HG03139 (cell line): ENCODE results near the gene ZBTB26.
A peak's percentile ranks its signal among the peaks of the same experiment; 100 is the strongest.

Experiments used
- ATAC-seq: cut with Tn5 transposase; IDR thresholded peaks from one replicate; pipeline ENCODE4 v1.9.1; 2021; ENCODE audit not compliant: unreplicated experiment

Gene ZBTB26, protein sequence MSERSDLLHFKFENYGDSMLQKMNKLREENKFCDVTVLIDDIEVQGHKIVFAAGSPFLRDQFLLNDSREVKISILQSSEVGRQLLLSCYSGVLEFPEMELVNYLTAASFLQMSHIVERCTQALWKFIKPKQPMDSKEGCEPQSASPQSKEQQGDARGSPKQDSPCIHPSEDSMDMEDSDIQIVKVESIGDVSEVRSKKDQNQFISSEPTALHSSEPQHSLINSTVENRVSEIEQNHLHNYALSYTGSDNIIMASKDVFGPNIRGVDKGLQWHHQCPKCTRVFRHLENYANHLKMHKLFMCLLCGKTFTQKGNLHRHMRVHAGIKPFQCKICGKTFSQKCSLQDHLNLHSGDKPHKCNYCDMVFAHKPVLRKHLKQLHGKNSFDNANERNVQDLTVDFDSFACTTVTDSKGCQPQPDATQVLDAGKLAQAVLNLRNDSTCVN

DNA sequence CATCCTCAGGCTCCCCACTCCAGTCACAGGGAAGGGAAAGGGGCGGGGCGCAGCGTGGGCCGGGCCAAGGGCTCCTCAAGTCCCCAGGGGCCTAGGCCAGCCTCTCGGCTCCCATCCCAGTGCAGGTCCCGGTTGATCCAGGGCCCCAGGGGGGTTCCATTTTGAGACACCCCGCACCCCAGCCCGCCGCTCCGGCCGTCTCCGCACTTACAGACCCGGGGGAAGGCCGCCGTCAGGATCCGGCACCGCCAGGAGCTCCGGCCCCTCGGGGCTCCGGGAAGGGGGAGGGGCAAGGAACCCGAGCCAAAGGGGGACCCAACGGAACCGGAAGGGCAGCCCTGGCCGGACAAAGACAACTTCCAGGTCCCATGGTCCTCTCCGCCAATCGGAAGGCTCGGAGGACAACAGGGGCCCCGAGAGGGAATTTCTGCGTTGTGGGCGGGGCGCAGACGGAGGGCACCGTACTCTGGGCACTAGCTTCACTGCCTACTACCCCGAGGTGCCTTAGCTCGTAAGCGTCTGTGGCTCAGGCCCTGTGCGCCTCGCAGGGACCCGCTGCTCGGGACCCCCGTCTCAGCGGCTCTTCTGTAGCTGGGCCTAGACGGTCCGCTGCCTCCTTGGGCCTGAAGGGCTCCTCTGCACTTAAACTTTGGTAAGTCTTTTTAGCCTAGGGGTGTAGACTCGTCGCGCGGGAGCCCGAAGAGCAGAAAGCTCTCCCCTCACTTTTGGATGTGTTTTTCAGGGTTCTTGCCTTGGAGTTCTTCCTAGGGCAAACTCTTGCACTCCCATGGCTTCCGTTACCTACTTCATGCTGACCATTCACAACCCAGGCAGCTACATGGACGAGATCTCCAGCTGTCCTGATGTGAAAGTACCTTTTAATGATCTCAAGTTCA is at the start of gene ZBTB26:
TSS of gene ZBTB26 (minus strand) at position 287 of the 896 bp plus-strand sequence. CDS start 11,578 bp downstream, outside the sequence.
- peak; percentile 94 for ATAC-seq

DNA sequence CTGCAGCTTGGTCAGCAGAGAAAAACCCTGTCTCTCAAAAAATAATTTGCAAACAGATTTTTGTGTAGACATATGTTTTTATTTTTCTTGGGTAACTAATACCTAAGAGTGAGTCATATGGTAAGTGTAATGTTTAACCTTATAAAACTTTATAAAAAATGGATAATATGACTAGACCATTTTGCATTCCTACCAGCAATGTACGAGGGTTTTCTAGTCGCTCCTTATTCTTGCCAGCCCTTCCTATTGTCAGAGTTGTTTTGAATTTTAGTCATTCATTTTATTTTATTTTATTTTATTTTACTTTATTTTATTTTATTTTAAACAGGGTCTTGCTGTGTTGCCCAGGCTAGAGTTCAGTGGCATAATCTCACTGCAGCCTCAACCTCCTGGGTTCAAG is 47.3 kb upstream of the ZBTB26 start:
- ATAC-seq = no peak

DNA sequence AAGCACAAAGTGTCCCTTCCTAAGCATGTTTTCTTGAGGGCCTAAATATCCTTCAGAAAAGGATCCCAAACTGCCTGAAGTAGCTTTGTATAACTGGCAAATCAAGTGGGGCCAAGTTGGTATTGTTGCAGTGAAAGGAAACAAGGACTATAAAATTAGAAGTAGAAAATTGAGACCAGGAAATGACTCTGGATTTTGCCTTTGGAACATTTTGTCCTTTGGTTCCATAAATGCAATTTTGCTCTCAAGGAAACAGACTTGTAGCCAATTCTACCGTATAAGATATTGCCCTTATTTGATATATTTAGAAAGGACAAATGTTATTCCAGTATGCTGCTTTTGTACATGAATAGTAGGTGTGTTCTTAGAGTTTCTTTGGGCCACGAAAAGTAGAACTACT is 43.9 kb upstream of the ZBTB26 start:
- ATAC-seq = no peak

DNA sequence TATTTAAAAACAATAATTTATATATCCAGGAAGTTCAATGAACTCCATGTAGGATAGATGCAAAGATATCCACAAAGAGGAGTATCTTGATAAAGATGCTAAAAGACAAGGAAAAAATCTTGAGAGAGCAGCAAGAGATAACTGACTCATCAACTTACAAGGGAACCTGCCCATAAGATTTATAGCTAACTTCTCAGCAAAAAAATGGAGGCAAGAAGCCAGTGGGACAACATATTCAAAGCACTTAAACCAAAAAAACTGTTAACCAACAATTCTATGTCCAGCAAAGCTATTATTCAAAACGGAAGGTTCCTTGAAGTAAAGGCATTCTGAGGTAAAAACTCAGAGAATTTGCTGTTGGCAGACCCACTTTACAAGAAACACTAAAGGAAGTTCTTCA is 29.8 kb upstream of the ZBTB26 start:
- no peak for ATAC-seq

DNA sequence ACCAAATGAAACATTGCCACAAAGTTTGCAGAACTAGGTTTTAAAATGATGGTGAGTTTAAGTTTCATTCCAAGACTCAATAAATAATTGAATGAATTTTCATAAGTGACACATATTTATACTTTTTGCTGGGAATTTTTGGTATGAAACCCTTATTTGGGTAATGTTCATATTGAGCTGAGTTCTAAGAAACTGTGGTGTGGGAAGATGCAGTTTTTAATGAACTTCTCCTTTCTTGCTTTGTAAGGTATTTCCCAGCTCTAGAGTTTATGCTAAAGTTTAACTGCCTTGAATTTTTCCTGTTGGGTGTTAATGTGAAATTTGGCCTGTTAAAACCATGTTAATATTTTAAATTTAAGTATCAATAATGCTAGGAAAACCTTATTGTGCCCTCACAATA is 24.6 kb upstream of the ZBTB26 start:
- ATAC-seq = no peak

DNA sequence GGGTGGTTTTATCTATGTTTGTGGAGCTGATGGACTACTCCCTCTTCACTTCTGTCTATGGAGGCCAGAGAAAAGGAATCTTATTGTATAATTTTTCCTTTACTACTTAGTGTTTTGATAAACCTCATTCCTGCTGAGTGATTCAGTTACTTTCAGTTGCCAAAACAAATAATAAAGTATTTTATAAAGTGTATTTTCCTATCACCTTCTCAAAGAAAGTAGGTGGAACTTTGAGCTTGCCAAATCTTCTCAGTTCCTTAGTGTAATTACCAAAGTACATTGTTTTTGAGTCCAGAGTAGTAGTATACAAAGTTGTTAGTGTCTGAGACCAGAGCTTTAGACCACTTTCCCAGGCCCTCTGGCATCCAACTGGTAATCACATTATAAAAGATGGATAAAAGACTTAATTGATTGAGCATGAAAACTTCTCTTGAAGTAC is 23.0 kb upstream of the ZBTB26 start:
- no peak for ATAC-seq

DNA sequence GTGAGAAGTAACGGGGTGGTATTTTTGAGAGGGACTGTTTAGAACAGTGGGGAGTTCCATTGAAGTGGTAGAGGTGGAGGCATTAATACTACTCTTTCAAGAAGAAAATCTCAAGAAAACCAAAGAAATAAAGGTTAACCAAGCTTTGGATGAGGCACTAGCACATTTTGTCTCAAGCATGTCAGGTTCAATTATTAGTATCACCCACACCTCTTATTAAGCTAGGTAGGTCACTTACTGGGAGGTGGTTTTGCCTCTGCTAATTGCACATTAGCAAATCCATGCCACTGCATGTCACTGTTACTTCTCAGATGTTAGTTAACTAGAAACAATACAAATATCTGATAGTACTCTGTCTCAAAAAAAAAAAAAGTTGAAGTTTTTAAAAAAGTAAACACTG is 19.7 kb upstream of the ZBTB26 start:
- ATAC-seq = no peak

DNA sequence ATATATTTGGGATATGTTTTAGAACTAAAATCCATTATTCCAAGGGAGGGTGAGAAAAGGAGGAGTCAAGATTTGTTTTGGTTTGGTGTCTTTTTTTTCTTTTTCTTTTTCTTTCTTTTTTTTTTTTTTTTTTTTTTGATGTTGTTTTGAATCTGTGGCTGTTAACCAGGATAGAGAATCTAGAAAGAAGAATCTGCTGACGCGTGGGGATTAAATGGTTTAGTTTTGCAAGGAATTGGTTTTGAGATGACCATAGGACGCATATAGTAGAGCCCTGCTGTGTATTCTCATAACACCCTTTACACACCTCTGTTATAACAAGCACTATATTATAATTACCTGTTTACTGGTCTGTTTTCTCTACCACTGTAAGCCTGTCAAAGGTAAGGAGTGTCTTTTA is 19.0 kb upstream of the ZBTB26 start:
- no peak for ATAC-seq

DNA sequence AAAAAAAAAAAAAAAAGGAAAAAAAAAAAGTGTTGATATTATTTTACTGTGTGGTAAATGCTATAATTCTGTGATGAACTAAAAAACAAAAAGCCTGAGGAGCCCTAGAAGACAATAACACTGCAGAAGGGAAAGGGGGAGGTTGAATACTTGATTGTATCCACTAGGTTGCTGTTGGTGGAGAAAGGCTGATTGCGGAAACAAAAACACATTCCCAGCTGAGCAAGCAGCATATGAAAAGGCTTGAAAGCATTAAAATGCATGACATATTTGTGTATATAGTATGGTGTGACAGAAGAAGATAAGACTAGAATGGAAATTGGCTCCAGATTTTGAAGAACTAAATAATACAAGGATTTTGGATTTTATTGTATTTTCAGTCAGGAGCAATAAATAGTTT is 18.4 kb upstream of the ZBTB26 start:
- ATAC-seq = no peak

DNA sequence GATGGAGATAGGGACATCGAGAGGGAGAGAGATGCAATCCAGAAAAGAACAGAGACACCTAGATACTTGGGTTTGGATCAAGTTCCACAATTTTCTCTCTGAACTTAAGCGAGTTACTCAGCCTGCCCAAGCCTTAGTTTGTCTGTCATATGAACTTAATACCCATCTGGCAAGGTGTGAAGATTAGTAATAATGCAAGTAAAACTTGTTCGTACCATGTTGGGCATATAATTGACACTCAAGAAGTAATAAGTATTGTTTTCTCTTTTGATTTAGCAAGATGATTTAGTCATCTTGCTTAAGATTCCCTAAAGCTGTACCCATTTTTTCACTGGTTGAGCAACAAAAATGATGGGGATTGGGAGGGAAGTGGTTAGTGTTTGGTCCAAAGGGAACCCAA is 17.0 kb upstream of the ZBTB26 start:
- ATAC-seq = no peak

DNA sequence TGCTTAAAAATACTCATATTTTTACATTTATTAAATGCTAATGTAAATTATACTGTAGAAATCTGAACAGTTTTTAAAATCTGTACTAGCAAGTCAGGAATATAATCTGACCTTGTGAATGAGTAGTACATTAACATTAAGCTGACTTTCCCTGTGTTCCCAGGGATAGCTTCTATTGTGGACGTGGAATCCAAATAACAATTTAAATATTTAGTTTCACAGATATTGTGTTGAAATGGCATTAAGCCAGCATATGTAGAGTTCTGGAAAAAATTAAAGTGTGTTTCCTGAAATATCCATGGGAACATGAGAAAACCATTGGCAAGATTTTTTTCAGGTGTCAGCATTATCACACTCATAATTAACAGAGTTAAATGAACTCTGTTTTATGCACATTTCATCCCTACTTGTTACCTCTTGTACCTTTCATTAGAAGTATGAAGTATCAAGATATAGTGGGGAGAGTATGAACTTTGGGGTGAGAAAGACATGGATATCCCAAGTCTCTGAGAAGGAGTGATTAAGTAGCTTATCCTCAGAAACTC is 15.2 kb upstream of the ZBTB26 start:
- ATAC-seq = no peak

DNA sequence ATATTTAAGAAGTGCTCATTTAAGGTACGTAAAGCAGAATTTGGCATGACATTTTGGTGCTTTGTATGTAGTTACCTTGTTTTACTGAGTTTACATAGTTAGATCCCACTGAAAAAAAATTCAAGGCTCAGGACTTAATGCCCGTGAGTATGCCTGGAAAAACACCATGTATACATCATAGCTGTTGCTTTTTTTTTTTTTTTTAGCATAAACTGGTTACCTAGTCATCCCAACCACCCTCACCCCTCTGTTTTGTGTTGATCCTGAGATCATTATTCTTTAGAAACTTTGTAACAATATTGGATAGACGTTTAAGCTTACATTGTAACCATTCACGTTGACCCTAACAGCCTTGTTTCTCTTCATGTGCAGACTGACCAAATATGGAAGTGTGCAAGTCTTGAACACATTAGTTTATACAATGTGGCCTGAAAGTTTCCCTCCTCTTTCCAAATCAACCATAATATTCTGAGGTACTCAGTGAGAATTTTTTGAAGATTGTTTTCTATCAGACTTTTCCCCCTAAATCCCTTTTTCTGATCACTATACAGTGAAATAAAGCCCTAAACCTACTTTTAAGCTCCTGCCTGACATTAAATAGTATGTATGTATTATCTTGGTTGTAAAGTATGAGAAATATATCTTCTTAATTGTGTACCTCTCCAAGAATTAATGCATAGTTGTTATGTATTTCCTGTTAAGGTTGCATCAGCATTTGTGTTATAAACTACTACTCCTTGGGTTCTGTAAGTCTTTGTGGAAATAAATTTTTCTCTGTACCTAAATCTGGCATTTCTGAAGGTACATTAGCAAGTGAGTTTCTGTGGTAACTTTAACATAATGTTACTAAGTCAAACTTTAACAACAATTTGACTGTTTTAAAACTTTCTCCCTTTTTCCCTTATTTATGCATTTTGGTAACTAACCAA is 13.9 kb upstream of the ZBTB26 start:
- no peak for ATAC-seq

DNA sequence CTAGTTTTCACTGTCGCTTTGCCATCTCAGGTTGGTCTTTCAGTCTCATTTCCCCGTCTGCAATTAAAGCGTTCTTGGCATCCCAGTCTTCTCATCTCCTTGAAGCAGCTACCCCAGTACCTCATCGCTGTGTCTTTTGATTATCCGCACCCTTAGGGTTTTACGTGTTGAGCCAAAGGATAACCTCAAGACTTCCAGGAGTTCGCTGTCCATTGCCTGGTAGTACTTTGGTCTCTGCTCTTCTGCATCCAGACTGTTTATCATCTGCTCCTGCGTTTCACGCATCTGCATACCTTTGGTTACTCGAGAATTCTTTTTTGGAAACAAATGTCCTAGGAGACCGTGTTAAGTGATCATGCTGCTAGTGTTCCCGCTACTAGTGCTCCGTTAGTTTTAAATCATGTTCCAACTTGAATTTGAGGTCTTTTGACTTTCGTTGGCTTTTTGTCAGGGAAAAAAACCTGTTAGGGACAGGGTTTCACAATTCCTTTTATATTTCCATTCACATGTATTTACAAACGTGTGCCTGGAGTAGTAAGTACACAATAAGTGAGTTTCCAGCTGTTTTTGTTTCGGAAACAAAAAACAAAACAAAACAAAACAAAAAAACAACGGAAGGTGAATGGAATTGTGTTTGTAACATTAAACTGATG is 10.4 kb upstream of the ZBTB26 start:
- ATAC-seq = no peak

DNA sequence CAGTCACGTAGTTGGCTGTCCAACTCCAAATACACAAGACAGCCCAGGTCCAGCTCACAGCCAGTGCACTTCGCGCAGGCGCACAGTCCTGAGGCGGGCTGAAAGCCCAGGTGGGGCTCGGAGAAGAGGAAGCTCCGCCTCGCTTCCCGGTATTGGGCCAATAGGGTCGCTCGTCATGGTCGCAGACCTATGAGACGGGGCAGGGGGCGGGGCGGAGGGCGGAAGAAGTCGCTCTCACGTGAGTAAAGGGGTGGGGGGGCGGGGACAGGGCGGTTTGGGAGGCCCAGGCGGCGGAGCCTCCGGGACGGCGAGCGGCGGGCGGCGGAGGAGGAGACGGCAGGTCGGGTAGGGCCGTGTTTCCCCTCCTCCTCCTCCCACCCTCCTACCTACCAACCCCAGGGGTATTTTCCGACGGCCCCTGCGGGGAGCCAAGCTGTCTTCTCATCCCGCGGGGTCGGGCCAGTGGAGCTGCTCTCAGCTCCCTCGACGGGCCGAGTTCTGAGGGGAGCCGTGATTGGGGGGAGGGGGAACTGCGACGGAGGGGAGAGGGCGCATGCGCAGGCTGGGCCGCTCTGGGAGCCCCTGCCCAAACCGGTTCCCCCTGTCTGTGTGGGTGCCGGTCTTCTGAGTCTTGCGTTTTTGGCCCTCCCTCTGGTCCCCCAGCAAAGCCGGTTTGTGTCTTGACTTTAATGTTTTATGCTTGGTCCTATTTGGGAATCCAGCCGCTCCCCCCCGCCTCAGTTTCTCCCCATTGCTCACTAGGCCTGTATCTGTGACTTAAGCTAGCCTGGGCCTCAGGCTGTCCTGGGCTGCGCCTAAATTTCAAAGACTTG is 9.7 kb upstream of the ZBTB26 start, which contains the start of gene RABGAP1:
TSS of gene RABGAP1 (plus strand) at position 272 of the 833 bp plus-strand sequence. CDS start 16,040 bp downstream, outside the sequence.
- peak; percentile 97 for ATAC-seq

DNA sequence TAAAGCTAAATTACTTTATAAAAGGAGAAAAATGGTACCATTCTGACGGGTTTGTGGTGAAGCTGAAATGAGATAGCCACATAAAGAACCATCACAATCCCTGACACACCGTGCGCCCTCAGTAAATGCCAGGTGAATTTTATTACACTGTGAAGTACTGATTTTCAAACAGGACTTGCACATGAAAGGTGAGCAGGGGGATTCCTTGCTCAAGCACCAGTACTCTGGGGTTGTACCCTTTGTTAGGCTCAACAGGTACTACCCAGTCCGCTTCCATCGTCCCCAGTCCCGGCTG is 9.1 kb upstream of the ZBTB26 start:
- no peak for ATAC-seq

DNA sequence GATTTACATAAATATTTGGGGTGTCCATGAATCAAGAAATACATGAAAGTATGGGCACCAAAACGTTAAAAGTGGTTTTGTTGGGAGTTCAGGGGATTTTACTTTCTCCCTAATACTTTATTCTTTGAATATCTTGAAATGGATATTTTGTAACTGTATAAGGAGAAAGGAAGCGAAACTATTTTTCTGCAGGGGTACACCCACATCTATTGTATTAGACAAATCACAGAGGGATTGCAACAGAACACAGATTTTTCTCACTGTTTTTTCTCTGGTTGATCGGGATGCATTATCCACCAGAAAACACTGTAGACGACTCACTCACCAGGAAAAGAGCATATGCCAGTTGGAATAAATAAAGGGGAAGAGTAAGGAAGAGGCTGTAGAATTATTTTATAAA is 8.3 kb upstream of the ZBTB26 start:
- no peak for ATAC-seq

DNA sequence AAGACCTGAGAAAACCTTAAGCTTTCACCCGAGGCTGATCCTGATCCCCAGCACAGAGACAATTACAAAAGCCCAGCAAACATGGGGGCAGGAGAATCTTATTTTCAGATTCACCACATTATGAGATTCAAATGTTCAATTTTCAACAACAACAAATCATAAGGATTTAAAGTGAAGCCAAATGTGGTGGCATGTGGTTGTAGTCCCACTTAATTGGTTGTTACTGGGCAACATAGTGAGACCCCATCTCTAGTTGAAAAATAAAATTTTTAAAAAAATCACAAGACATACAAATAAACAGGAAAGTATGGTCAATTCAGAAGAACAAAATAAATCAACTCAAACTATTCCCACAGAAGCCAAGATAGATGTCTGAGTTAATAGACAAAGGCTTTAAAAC is 5.6 kb upstream of the ZBTB26 start:
- no peak for ATAC-seq

DNA sequence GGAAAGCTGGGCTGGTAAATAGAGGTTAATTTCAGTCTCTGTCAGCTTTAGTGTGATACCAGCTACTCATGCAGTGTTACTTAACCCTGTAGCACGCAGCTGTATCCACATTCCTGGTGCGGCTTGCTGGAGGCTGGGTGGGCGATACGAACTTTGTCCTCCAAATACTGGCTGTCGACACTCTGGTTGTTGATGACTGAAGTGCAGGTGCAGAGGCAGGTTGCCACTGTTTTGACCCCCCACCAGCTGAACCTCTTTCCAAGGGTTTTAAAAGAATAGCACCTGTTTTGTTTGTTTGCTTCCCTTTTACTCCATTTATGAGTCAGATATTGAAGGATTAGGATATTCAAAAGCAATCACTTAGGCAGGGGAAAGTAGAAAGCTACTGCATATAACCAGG is 5.2 kb upstream of the ZBTB26 start:
- no peak for ATAC-seq

DNA sequence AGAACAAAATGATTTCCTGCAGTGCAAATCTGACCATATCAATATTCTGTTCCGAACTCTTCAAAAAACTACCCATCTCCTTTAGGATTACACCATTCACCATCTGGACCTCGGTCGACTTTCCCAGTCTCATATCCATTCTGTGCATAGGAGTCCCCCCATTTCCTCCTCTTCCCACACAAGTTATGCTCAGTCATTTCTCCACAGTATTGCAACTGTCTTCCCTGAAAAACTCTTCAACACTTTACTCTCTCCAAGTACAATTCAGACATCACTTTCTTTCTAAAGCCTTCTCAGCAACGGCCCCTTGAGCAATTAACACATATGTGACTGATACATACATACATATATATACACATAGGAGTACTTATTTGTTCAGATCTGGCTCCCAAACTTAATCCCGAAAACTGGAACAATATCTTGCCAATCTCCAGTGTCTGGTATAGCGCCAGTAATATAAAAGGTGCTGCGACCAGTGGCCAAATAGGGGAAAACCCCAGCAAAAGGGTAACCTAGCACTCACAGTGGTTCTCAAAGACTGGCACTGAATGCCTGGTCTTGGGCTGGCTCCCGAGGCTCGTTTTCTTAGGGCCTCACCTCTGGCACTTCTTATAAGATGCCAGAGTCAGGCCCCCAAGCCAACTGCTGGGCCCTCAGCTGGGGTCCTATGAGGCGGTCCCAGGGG is 629 bp downstream of the ZBTB26 start:
- ATAC-seq = no peak
